GM04504 (cell line): ENCODE results near the gene SSC5D.
"Not testable (repeated sequence)": the region's sequence is repeated elsewhere in the genome, so short reads cannot be mapped to it uniquely, and the experiment has no call there.

Experiments
- DNase-seq: peaks from one replicate; pipeline ENCODE4 v3.0.0-alpha.2; 2012; ENCODE audit warnings: low read depth

SSC5D gene

DNA sequence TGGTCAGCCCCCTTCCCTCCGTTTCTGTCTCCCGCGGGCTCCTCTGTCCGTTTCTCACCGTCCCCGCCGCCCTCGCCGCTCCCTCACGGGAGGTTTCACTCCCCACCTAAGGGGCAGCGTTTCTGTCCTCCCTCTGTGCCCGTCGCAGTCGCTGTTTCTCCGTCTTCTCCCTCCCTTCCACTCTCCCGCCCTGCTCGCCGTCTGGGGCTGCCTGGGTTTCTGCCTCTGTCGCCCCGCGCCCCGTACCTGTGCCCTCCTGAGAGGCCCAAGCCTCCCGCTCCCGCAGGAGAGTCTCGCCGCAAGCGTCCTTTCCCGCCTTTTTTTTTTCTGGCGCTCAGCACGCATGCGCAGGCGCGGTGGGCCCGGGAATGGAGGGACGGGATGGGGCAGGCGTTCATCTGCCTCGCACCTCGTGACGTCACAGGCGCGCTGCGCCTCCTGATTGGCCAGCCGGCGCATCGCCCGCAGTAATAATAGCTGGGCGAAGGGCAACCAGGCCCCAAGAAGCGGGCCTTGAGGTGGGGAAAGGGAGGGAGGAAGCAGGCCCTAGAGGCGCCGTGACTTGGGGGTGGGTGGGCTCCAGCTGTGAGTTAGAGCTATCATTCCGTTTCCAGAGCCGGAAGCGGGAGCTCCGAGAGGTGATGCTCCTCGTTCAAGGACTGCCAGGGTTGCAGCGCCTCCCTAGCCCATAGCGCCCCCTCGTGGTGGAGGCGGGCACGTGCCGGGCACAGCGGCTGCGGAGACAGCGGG lies 15.4 kb downstream of the SSC5D start:
- peak; percentile 73 for DNase-seq

DNA sequence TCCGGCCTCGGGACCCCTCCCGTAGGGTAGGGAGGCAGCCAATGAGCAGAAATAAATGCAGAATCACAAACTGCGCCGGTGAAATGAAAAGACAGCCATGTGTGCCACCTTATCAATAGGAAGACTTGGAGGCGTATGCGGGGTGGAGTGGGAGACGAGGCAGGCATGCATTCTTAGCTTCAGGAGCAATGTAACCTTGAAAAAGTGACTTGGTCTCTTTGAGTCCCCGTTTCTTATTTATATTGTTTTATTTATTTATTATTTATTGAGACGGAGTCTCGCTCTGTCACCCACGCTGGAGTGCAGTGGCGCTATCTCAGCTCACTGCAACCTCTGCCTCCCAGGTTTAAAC lies 16.0 kb downstream of the SSC5D start:
- DNase-seq, result no peak

DNA sequence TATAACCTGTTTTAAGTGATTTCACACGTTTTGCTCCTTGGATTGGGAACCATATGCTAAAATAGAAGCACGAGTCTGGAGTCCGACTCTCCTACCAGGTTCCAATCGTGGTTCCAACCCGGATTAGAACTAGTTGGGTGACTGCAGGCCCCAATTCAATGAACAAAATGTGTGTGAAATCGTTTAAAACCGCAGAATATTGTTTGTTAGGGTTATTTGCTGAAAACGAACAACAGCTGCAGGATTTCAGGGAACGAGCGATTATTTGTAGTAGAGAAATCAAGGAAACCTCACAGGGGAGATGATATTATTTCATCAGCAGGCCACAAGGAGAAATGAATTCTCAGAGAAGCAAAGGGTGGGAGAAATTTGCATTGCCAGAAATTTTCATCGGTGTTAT lies 16.7 kb downstream of the SSC5D start:
- no peak for DNase-seq

DNA sequence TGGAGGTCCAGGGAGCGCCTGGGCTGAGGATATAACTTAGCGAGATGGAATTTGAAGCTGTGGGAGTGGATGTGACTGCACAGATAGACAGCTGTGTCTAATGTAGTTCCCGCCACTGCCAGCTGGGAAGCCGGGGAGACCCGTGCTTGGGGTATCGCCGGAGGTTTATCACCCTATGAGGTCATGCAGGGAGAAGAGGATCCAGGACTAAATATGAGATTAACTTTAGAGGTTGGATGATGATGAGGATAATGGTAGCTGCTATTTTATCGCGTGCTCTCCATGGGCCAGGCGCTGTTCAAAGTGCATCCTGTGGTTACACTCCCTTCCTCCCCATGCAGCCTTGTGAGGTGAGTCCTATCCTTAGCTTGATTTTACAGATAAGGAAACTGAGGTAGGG lies 19.9 kb downstream of the SSC5D start:
- no peak for DNase-seq

DNA sequence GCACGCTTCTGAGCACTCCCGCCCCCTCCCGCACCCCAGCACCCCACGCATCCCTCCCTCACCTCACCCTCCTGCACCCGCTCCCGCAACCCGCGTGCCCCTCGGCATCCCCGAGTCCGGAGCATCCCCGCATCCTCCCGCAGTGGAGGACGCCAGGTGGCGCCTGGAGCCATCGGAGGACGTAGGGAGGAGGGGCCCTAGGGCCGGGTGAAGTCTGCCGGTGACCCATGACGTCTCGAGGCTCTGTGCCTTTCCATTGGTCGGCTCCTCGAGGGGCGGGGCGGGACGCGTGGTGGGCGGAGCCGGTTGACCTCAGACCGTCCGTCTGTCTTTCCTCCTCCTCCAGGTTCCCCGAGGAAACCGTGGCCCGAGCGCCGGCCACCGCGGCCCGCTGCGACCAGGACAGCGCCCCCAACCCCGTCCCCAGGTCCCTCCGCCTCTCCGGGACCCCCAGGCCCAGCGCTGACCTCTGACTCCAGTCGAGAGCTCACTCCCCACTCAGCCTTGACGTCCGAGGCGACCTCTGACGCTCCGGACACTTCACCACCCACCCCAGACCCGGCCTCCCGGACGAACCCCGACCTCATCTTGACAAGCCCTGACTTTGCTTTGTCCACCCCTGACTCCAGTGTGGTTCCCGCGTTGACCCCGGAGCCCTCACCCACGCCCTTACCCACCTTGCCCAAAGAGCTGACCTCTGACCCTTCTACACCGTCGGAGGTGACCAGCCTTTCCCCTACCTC lies 28.8 kb downstream of the SSC5D start:
- DNase-seq, result peak; percentile 78

DNA sequence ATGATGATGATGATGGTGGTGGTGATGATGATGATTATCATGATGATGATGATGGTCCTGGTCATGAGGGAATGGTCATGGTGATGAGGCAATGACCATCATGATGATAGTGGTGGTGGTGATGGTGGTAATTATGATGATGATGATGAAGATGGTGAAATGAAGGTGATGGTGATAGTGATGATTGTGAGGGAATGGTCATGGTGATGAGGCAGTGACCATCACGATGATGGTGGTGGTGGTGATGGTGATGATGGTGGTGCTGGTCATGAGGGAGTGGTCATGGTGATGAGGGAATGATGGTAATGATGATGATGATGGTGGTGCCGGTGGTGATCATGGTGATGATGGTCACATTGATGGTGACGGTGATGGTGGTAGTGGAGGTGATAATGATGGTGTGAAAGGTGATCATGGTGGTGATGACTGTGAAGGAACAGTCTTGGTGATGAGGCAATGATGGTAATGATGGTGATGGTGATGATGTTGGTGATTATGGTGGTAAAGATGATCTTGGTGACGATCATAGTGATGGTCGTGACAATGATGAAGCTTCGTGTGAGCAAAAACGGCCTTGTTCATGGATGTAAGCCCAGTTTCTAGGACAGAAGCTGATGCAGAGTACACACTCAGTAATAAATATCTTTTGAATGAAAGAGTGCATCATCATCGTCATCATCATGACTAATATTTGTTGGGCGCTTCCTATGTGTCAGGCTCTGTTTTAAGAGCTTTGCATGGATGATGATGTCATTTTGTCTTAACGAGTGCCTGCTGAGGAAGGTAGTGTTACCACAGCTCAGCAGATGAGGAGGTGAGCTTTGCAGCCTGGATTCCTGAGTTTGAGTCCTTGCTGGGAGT lies 31.4 kb downstream of the SSC5D start:
- DNase-seq, result peak; percentile 66

DNA sequence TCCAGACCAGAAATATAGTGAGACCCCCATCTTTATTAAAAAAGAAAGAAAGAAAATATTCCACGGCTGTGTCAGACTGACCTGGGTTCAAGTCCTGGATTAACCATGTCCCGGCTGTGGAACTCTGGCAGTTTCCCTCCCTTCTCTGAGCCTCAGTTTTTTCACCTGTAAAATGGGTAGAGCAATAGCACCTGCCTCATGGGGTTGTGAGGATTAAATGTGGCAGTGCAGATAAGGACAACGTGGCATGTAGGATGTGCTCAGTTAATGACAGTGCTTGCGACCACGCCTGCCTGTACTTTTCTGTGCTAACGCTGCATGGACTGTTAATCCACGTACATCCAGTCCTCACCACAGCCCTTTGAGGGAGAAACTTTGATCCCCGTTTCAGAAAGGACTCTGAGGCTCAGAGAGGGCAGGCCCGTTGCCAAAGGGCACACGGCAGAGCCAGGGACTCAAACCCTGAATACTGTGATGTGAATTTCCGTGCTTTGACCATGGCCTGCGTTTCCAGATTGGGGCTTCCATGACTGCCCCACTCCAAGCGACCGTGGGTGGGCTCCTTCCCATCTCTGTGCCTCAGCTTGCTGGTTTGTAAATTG lies 32.6 kb downstream of the SSC5D start:
- DNase-seq, result no peak

DNA sequence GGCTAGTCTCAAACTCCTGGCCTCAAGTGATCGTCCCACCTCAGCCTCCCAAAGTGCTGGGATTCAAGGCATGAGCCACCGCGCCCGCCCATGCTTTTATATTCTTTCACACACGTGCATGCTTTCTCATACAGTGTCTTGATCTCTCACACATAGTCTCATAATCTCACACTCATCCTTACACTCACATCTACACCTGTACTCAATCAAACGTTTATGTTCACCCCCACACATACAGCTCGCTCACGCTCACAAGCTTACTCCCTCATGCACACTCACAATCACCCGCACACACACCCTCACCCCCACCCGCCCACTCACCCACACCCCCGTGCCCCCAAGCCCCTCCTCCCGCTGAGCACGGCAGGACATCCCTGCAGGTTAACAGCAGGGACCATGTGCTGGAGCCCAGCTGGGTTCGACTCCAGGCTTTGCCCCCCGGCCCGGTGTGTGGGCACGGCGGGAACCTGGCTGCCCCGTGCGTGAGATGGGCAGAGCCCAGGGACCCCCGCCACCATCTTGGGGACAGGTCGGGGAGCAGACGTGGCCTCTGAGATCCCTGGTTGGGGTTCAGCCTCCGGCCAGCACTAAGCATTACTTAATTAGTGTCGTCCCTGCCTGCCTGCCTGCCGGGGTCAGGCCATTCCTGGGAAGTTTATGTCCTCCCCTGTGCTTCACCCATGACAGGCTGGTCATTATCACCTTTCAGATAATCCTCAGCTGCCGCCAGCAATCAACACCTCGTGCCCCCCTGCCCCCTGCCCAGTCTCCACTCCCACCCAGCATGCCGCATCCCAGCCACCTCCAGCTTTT lies 37.3 kb downstream of the SSC5D start:
- DNase-seq, result no peak

DNA sequence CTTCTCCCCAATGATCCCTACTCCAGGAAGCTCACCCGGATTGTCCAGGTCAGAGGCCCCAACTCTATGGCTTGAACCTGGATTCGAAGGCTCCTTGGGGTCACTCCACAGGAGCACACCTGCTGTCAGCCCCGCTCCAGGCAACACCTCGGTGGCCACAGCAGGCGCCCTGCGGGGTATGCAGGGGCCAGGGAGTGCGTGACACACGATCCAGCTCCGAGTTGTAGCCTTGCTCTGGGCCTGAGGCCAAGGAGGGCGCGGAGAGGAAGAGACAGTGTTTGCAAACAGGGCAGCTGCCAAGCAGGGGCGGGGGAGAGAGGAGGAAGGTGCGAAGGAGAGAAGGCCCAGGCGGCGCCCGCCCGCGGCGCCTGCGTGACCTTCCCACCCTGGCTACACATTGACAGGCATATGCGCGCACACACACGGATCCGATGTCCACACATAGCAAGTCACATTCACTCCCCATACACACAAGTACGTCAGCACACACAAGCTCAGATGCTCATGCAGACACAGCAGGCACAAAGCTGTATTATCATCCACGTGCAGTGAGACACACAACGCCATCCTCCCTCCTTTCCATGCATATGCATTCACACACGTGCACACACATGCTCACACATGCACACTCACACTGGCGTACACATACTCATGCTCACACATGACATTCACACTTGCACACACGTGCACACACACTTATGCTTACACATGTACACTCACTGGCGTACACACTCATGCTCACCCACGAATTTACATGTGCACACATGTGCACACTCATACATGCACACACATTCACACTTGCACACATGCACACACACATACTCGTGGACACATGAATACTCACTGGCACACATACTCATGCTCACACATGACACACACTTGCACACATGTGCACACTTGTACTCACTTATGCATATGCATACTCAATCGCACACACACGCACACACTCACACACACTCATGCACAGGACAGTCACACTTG lies 38.3 kb downstream of the SSC5D start:
- DNase-seq, result no peak

DNA sequence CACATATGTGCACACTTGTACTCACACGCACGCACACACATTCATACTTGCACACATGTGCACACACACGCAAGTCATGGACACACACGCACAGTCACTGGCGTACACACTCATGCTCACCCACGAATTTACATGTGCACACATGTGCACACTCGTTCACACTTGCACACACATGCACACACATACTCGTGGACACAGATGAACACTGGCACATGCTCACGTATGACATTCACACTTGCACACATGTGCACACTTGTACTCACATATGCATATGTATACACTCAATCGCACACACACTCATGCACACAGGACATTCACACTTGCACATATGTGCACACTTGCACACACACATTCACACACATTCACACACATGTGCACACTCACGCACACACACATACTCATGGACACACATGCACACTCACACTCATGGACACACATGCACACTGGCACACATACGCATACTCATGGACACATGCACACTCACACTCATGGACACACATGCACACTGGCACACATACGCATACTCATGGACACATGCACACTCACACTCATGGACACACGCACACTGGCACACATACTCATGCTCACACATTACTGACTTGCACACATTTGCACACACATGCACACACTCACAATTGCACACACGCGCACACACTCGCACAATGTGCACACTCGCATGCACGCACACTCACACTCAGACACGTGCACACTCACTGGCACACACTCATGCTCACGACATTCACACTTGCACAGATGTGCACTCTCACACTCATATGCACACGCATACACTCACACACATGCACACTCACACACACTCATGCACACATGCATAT lies 39.2 kb downstream of the SSC5D start:
- no peak for DNase-seq

DNA sequence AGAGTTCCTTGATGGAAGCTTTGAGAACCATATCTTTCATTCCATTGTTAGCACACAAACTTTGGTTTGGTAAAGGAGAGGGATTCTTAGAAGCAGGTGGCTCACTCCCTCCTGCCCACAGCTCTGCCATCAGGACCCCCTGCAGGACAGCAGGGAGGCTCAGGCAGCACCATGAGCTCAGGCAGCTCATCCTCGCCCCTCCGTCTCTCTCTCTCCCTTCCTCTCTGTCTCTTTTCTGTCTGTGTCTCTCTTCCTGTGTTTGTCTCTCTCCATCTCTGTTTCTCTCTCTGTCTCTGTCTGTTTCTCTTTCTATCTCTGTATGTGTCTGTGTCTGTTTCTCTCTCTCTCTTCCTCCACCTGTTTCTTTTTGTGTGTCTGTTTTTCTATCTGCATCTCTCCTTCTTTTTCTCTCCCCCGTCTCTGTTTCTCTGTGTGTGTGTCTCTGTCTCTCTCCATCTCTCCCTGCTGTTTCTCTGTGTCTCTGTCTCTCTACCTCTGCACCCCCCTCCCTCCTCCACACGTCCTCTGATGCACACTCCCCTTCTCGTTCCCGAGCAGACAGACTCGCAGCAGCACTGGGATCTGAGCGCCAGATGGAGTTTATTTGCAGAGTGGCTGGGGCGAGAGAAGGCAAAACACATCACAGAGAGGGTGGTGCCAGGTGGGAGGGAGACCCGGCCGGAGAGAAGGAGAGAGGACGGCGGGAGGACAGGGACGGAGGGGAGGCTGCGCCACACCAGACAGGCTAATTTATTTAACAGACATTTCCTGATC lies 40.0 kb downstream of the SSC5D start:
- DNase-seq, result no peak

DNA sequence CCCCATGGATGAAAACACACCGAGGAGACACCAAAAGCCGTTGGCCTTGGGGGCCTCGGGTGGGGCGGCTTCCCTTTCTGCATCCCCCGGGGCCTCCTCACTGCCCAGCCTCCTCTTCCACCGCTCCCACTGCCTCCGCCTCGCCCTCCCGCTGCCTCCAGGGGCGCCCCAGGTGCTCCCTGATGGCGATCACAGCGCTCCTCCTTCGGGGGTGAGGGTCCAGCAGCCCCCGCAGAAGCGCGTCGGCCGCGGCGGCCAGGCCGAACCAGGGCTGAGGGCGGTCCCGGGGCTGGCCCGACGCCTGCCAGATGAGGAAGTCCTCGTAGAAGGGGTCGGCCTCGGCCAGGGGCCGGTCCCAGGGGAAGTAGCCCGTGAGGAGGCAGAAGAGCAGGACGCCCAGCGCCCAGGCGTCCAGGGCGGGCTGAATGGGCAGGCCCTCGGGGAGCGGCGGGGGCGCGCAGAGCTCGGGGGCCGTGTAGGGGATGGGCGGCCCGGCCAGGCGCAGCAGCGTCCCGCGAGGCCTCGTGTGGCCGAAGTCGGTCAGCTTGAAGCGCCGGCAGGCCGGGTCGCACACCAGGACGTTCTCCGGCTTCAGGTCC lies 41.5 kb downstream of the SSC5D start:
- DNase-seq, result no peak

DNA sequence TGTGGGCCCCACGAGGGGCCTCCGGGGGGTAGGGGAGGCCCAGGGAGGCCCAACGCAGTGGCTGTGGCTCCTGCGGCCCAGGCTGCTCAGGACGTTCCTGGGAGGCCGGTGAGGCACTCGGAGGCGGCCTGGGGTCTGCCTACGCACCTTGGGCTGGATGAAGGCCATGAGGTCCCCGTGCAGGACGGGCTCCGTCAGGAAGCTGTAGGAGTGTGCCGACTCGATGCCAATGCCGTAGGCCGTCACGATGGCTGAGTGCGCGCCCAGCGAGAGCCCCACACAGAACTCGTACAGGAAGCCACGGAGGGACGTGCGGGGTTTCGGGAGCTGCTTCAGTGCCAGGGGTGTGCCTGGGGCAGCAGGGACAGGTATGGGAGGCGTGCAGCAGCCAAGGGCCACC lies 42.8 kb downstream of the SSC5D start:
- no peak for DNase-seq

DNA sequence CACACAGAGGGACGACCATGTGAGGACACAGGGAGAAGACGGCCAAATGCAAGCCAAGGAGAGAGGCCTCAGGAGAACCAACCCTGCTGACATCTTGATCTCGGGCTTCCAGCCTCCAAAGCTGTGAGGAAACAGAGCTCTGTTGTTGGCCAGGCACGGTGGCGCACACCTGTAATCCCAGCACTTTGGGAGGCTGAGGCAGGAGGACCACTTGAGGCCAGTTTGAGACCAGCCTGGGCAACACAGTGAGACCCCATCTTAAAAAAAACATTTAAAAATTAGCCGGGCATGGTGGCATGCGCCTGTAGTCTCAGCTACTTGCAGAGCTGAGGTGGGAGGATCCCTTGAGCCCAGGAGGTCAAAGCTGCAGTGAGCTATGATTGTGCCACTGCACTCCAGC lies 46.0 kb downstream of the SSC5D start:
- DNase-seq, result not testable (repeated sequence)

DNA sequence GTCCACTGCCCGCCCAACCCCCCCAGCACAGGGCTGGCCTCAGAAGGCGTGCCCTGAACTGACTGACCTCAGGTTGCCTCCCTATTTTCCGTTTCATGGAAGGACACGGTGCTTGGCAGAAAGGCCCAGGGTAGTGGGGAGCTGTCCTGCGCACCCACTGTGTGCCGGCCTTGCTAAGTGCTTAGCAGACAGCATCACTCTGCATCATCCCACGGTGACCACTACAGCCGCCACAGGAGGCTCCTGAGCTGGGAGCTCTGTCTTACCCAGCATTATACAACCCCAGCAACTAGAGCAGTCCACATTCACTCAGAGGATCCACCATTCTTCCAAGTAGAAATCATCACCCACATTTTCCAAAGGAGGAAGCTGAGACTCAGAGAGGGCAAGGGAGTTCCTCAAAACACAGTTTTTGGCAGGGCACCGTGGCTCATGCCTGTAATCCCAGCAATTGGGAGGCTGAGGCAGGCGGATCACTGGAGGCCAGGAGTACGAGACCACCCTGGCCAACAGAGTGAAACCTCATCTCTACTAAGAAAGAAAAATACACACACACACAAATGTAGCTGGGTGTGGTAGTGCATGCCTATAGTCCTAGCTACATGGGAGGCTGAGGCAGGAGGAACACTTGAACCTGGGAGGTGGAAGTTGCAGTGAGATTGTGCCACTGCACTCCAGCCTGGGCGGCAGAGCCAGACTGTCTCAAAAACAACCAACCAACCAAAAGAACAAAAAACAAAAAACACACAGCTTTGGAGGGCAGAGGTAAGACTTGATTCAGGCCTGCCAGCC lies 47.1 kb downstream of the SSC5D start:
- DNase-seq, result no peak

DNA sequence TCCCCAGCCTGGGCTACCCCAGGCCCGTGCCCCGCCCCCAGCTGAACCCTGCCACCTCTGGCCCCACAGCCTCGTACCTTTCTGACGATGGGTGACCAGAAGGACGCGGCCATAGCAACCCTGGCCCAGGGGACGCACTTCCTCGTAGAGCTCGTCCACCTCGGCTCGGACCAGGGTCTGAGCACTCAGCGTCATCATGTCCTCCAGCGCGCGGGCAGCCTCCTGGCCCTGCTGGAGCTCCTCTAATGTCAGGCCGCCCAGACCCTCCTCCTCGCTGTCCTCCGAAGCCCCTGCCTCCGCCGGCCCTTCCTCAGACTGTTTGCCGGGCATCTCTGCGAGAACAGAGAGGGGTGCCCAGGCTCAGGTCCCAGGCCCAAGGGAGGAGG lies 47.7 kb downstream of the SSC5D start:
- no peak for DNase-seq

DNA sequence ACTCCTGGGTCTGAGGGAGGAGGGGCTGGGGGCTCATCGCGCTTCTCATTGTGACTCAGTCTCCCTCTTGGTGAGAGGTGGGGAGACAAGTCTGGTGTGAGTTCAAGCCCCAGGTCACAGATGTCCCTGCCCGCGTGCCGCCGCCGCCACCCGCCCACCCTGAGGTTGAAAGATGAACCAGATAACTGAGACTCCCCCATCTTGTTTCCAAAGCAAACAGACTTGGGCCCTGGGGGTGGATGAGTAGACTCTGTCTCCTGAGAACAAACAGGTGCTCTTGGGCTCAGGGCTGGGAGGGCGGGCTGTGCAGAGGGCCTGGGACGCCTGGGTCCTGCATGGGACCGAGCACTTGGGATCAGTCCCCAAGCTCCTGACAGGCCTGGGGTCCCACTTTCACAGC lies 48.1 kb downstream of the SSC5D start:
- DNase-seq, result no peak
